ENCODE measurements around the gene PDZD11. TPM values are rescaled to one million over a fixed set of nuclear protein-coding genes. Genes with fewer than 3 reads are reported as not detected.

The PDZD11 gene
- total RNA-seq, 1 experiment from 2014 or later, result 83.0 TPM

DNA sequence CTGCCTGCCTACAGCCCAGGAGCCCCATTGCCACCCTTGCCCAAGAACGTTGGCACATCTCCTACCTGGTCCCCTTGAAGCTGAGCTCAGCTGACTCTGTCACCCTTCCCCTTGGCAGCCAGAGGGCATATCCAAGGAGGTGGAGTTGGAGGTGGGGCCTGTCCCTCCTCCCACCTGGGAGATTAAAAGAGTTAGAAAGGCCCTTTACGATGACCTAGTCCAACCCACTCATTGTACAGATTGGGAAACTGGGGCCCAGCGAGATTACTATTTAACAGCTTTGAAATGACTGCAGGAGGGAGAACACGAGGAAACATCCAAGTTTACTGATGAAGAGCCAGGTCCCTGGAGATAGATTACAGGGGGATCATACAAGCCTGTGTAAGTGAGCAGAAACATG lies 29.6 kb downstream of the PDZD11 start, which contains the start of gene P2RY4:
P2RY4 (minus strand) TSS at position 101 of the 400 bp plus-strand sequence. CDS start 580 bp downstream, outside the sequence.
- no peak within 1 kb of the TSS for H2AFZ ChIP-seq (ENCODE audit: low read length)
- no peaks in the 10 kb centered on the region for H3K36me3 ChIP-seq (ENCODE audit: low read depth, low read length)
- no peaks in the 10 kb centered on the region for H3K27me3 ChIP-seq (ENCODE audit: low read length)
- H3K79me2 ChIP-seq (ENCODE audit: low read length), result no peaks in the 10 kb centered on the region
- H3K9ac ChIP-seq (ENCODE audit: low read length), result no peak within 1 kb of the TSS
- ChIA-PET POLR2A (ENCODE audit: unreplicated experiment) (no interaction called here), CTCF (no interaction called here)
- H4K20me1 ChIP-seq (ENCODE audit: low read length), result no peaks in the 10 kb centered on the region
- H3K4me2 ChIP-seq (ENCODE audit: low read length), result no peak within 1 kb of the TSS
- H3K9me3 ChIP-seq (ENCODE audit: low read length), result no peaks in the 10 kb centered on the region
- no TSS peak for BruUV-seq (replicated peaks)
- intact Hi-C loops (cut with micrococcal nuclease), result no loop called here
- DNase-seq (no peak), ATAC-seq (no peak)
- TF ChIP-seq EZH2phosphoT487 (IDR thresholded peaks at IDR 0.05; ENCODE audit: borderline replicate concordance, low read length) (no peak), EZH2 (IDR thresholded peaks at IDR 0.05; ENCODE audit: low read length, unreplicated experiment) (no peak)
- TF ChIP-seq, protein P1, sequence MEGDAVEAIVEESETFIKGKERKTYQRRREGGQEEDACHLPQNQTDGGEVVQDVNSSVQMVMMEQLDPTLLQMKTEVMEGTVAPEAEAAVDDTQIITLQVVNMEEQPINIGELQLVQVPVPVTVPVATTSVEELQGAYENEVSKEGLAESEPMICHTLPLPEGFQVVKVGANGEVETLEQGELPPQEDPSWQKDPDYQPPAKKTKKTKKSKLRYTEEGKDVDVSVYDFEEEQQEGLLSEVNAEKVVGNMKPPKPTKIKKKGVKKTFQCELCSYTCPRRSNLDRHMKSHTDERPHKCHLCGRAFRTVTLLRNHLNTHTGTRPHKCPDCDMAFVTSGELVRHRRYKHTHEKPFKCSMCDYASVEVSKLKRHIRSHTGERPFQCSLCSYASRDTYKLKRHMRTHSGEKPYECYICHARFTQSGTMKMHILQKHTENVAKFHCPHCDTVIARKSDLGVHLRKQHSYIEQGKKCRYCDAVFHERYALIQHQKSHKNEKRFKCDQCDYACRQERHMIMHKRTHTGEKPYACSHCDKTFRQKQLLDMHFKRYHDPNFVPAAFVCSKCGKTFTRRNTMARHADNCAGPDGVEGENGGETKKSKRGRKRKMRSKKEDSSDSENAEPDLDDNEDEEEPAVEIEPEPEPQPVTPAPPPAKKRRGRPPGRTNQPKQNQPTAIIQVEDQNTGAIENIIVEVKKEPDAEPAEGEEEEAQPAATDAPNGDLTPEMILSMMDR (conservative IDR thresholded peaks at IDR 0.05; ENCODE audit: low read depth, low read length), result no peak
- no peak within 1 kb of the TSS for H3K27ac ChIP-seq (ENCODE audit: low read length)
- H3K4me3 ChIP-seq (ENCODE audit: low read length), result no peak within 1 kb of the TSS
- no peaks in the 10 kb centered on the region for H3K9me2 ChIP-seq (replicated peaks; ENCODE audit: low read length)
- H3F3A ChIP-seq (ENCODE audit: low read length, unreplicated experiment), result no peaks in the 10 kb centered on the region
- H3K4me1 ChIP-seq (ENCODE audit: insufficient read depth, low read length), result peaks cover 4% of the 10 kb centered on the region; the same call in 1 of the 2 replicates

DNA sequence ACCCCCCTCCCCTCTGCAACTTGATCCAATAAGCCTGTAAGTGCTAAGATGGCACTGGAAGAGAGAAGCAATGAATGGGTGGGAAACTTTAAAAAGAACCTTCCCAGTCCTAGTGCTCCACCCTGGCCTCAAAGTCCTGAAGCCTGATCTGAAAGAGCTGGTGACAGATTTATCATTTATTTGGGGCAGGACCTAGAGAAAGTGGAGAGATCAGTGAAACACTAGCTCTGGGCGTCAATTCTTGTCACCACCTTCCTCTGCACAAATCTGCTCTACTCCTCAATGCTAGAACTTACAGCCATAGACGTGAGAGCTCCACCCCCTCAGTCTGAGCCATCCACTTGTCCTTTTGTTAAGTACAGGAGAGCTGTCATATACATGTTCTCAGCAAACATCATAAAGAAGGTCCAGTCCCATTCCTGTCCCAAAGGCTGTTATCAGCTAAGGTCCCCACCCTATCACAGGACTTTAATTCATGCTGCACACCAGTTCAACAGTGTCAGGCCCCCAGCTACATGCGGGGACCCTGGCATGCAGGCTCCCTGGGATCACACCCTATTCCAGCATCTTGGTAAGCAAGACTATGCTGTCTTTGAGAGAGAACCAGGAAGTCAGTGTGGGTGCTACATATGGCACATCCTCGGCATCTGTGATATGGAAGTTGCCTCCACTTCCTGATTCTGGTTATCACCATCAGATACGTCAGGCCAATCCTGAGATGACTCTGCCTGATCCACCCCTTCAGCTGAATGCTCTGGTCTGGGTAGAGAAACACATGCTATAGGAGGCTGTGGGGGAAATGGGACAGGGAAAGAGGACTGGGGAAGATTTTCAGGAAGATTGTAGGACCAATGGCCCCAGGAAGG lies 32.1 kb downstream of the PDZD11 start:
- peaks cover 29% of the 10 kb centered on the region for H3K4me1 ChIP-seq (ENCODE audit: insufficient read depth, low read length)
- POLR2A ChIA-PET (ENCODE audit: unreplicated experiment), result no interaction called here
- no peaks in the 10 kb centered on the region for H4K20me1 ChIP-seq (ENCODE audit: low read length)
- H3K9ac ChIP-seq (ENCODE audit: low read length), result no peak overlapping the region
- intact Hi-C loops (cut with micrococcal nuclease), result no loop called here
- H2AFZ ChIP-seq (ENCODE audit: low read length), result no peak overlapping the region
- no peaks in the 10 kb centered on the region for H3F3A ChIP-seq (ENCODE audit: low read length, unreplicated experiment)
- H3K27me3 ChIP-seq (ENCODE audit: low read length), result no peaks in the 10 kb centered on the region
- H3K27ac ChIP-seq (ENCODE audit: low read length), result no peak overlapping the region
- DNase-seq (no peak), ATAC-seq (no peak)
- TF ChIP-seq, protein P1 (conservative IDR thresholded peaks at IDR 0.05; ENCODE audit: low read depth, low read length), result no peak
- TF ChIP-seq EZH2 (IDR thresholded peaks at IDR 0.05; ENCODE audit: low read length, unreplicated experiment) (no peak), EZH2phosphoT487 (IDR thresholded peaks at IDR 0.05; ENCODE audit: borderline replicate concordance, low read length) (no peak)
- H3K4me3 ChIP-seq (ENCODE audit: low read length), result no peak overlapping the region
- no peaks in the 10 kb centered on the region for H3K36me3 ChIP-seq (ENCODE audit: low read depth, low read length)
- no peak overlapping the region for H3K4me2 ChIP-seq (ENCODE audit: low read length)
- H3K9me3 ChIP-seq (ENCODE audit: low read length), result no peaks in the 10 kb centered on the region
- CTCF ChIA-PET, result no interaction called here
- no peaks in the 10 kb centered on the region for H3K79me2 ChIP-seq (ENCODE audit: low read length)
- no TSS peak for BruUV-seq (replicated peaks)
- H3K9me2 ChIP-seq (replicated peaks; ENCODE audit: low read length), result no peaks in the 10 kb centered on the region

DNA sequence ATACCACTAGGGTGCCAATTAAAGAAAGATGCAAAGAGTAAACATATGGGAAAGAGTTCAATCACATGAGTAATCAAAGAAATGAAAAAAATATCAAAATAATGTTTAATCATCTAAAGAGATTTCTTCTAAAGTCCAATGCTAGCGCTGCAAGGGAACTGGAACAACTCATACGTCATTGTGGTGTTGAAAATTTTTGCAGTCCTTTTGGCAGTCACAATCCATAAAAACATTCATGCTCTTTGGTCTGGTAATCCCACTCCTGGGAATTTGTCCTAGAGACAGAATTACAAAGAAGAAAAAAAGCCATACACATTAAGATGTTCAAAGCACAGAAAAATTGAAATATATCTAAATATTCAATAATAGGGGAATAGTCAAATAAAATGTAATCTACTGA lies 34.3 kb downstream of the PDZD11 start:
- Histone ChIP-seq H2AFZ (ENCODE audit: low read length) (no peak overlapping the region), H3K4me2 (ENCODE audit: low read length) (no peak overlapping the region), H3K27ac (ENCODE audit: low read length) (no peak overlapping the region; the same call in 1 of the 2 replicates), H3F3A (ENCODE audit: low read length, unreplicated experiment) (no peaks in the 10 kb centered on the region), H3K79me2 (ENCODE audit: low read length) (no peaks in the 10 kb centered on the region), H3K36me3 (ENCODE audit: low read depth, low read length) (no peaks in the 10 kb centered on the region), H3K9me3 (ENCODE audit: low read length) (no peaks in the 10 kb centered on the region), H3K4me3 (ENCODE audit: low read length) (no peak overlapping the region), H4K20me1 (ENCODE audit: low read length) (no peaks in the 10 kb centered on the region), H3K27me3 (ENCODE audit: low read length) (no peaks in the 10 kb centered on the region), H3K9me2 (replicated peaks; ENCODE audit: low read length) (no peaks in the 10 kb centered on the region), H3K9ac (ENCODE audit: low read length) (no peak overlapping the region), H3K4me1 (ENCODE audit: insufficient read depth, low read length) (peaks cover 35% of the 10 kb centered on the region)
- intact Hi-C loops (cut with micrococcal nuclease), result no loop called here
- ATAC-seq (no peak), DNase-seq (no peak)
- no TSS peak for BruUV-seq (replicated peaks)
- ChIA-PET POLR2A (ENCODE audit: unreplicated experiment) (no interaction called here), CTCF (no interaction called here)
- TF ChIP-seq, protein P1 (conservative IDR thresholded peaks at IDR 0.05; ENCODE audit: low read depth, low read length), result no peak
- TF ChIP-seq EZH2phosphoT487 (IDR thresholded peaks at IDR 0.05; ENCODE audit: borderline replicate concordance, low read length), result no peak
- no peak for TF ChIP-seq EZH2 (IDR thresholded peaks at IDR 0.05; ENCODE audit: low read length, unreplicated experiment)
